ENCODE measurements around the gene AMBN.

GRCh38 chr4:70600977-70601376 is 8.9 kb downstream of the AMBN start:
- TF ChIP-seq ZNF605 (CRISPR knock-in tag; IDR thresholded peaks at IDR 0.05) (no peak), POLR2AphosphoS5 (IDR thresholded peaks at IDR 0.05; ENCODE audit: low read depth, low read length) (no peak), CTCF (CRISPR knock-in tag; IDR thresholded peaks at IDR 0.05) (no peak), CREB1 (IDR thresholded peaks at IDR 0.05) (no peak), CREB1 (CRISPR knock-in tag; IDR thresholded peaks at IDR 0.05) (no peak), SP140L (CRISPR knock-in tag; IDR thresholded peaks at IDR 0.05; ENCODE audit: borderline replicate concordance) (no peak), ZNF552 (CRISPR knock-in tag; IDR thresholded peaks at IDR 0.05; ENCODE audit: borderline replicate concordance) (no peak), NFYC (CRISPR knock-in tag; IDR thresholded peaks at IDR 0.05) (no peak), EZH2 (conservative IDR thresholded peaks at IDR 0.05; ENCODE audit: low read depth, low read length) (no peak), HDAC6 (IDR thresholded peaks at IDR 0.05; ENCODE audit: low read depth, low read length) (no peak), SIN3B (IDR thresholded peaks at IDR 0.05; ENCODE audit: low read length) (no peak)
- TF ChIP-seq, protein P1, sequence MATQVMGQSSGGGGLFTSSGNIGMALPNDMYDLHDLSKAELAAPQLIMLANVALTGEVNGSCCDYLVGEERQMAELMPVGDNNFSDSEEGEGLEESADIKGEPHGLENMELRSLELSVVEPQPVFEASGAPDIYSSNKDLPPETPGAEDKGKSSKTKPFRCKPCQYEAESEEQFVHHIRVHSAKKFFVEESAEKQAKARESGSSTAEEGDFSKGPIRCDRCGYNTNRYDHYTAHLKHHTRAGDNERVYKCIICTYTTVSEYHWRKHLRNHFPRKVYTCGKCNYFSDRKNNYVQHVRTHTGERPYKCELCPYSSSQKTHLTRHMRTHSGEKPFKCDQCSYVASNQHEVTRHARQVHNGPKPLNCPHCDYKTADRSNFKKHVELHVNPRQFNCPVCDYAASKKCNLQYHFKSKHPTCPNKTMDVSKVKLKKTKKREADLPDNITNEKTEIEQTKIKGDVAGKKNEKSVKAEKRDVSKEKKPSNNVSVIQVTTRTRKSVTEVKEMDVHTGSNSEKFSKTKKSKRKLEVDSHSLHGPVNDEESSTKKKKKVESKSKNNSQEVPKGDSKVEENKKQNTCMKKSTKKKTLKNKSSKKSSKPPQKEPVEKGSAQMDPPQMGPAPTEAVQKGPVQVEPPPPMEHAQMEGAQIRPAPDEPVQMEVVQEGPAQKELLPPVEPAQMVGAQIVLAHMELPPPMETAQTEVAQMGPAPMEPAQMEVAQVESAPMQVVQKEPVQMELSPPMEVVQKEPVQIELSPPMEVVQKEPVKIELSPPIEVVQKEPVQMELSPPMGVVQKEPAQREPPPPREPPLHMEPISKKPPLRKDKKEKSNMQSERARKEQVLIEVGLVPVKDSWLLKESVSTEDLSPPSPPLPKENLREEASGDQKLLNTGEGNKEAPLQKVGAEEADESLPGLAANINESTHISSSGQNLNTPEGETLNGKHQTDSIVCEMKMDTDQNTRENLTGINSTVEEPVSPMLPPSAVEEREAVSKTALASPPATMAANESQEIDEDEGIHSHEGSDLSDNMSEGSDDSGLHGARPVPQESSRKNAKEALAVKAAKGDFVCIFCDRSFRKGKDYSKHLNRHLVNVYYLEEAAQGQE (IDR thresholded peaks at IDR 0.05; ENCODE audit: borderline replicate concordance in 1 of 2, low read depth in 1 of 2, low read length in 2 of 2): no peak
